HCT116 (cell line): ENCODE data around the gene ADARB2.

Experiments
- ELF1 ChIP-seq: IDR thresholded peaks from 2 replicates; pipeline ENCODE4 v1.6.1; 2012; ENCODE audit warnings: low read depth, borderline replicate concordance
- EZH2 ChIP-seq: fragments of 200-600 bp; sonication (generic); IDR thresholded peaks from 2 replicates; pipeline ENCODE4 v1.6.1; 2017; ENCODE audit warnings: antibody characterized with exemption, mixed run types
- POLR2A ChIP-seq: IDR thresholded peaks from 2 replicates; pipeline ENCODE4 v1.7.0; 2011; ENCODE audit warnings: borderline replicate concordance; ENCODE audit not compliant: insufficient read depth, insufficient read length; ENCODE audit errors: extremely low read depth
- YY1 ChIP-seq: IDR thresholded peaks from 2 replicates; pipeline ENCODE4 v1.6.1; 2011; ENCODE audit warnings: low read length, low read depth, moderate library complexity, mild to moderate bottlenecking; ENCODE audit not compliant: insufficient replicate concordance; ENCODE audit errors: extremely low read depth
- TF ChIP-seq, protein P1 (sequence below): IDR thresholded peaks from 2 replicates; pipeline ENCODE4 v1.6.1; 2012; ENCODE audit warnings: low read depth

DNA sequence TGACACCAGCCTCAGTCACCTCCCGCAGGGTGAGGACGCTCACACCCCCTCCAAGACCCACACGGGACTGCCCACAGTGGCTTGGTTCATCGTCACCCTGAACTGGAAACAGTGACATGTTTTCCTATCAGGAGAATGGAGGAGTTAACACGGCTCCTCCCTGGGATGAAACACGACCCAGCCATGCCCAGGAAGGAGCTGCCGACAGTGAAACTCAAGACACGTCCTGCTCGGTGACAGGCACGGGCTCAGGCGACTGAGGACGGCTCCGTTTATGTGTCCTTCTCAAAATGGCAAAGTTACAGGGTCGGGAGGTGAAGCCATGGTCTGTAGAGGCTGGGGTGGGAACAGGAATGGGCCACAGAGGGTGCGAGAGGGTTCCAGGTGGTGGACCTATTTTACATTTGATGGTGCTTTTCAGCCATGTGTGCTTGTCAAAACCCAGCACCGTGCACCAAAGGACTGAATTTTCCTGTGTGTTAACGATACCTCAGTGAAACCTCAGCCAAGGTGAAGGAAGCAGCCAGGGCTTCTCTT, 272.4 kb downstream of the ADARB2 start:
- TF ChIP-seq, protein P1, sequence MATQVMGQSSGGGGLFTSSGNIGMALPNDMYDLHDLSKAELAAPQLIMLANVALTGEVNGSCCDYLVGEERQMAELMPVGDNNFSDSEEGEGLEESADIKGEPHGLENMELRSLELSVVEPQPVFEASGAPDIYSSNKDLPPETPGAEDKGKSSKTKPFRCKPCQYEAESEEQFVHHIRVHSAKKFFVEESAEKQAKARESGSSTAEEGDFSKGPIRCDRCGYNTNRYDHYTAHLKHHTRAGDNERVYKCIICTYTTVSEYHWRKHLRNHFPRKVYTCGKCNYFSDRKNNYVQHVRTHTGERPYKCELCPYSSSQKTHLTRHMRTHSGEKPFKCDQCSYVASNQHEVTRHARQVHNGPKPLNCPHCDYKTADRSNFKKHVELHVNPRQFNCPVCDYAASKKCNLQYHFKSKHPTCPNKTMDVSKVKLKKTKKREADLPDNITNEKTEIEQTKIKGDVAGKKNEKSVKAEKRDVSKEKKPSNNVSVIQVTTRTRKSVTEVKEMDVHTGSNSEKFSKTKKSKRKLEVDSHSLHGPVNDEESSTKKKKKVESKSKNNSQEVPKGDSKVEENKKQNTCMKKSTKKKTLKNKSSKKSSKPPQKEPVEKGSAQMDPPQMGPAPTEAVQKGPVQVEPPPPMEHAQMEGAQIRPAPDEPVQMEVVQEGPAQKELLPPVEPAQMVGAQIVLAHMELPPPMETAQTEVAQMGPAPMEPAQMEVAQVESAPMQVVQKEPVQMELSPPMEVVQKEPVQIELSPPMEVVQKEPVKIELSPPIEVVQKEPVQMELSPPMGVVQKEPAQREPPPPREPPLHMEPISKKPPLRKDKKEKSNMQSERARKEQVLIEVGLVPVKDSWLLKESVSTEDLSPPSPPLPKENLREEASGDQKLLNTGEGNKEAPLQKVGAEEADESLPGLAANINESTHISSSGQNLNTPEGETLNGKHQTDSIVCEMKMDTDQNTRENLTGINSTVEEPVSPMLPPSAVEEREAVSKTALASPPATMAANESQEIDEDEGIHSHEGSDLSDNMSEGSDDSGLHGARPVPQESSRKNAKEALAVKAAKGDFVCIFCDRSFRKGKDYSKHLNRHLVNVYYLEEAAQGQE: no peak
- TF ChIP-seq YY1 (no peak), ELF1 (no peak), EZH2 (no peak), POLR2A (no peak)
